Measurements from ENCODE around the gene SRP19.

DNA sequence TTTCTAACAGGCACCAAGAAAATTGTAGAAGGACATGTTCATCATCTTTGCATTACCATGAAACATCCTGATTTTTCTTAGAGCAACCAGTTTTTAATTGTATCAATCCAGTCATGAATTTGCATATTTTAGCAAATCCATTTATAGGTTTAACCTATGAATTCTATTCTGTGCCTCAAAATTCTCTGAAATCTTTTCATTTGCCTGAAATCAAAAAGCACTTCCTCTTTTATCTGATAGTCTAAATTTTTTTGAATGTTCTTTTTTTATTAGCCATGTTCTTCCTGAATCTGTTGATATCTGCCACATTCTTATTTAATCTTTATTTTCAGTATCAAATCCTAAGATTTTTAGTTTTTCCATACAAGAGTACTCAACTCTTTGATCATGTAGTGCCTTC is 36.9 kb upstream of the SRP19 start:
- TF ChIP-seq, protein P1, sequence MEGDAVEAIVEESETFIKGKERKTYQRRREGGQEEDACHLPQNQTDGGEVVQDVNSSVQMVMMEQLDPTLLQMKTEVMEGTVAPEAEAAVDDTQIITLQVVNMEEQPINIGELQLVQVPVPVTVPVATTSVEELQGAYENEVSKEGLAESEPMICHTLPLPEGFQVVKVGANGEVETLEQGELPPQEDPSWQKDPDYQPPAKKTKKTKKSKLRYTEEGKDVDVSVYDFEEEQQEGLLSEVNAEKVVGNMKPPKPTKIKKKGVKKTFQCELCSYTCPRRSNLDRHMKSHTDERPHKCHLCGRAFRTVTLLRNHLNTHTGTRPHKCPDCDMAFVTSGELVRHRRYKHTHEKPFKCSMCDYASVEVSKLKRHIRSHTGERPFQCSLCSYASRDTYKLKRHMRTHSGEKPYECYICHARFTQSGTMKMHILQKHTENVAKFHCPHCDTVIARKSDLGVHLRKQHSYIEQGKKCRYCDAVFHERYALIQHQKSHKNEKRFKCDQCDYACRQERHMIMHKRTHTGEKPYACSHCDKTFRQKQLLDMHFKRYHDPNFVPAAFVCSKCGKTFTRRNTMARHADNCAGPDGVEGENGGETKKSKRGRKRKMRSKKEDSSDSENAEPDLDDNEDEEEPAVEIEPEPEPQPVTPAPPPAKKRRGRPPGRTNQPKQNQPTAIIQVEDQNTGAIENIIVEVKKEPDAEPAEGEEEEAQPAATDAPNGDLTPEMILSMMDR (IDR thresholded peaks at IDR 0.05): no peak
- TF ChIP-seq NFYB (CRISPR knock-in tag; conservative IDR thresholded peaks at IDR 0.05; ENCODE audit: low read depth) (no peak), ZNF263 (CRISPR knock-in tag; IDR thresholded peaks at IDR 0.05; ENCODE audit: low read depth) (no peak), OVOL2 (CRISPR knock-in tag; IDR thresholded peaks at IDR 0.05; ENCODE audit: borderline replicate concordance) (no peak), ELF4 (CRISPR knock-in tag; IDR thresholded peaks at IDR 0.05; ENCODE audit: low read depth) (no peak), GRHL2 (CRISPR knock-in tag; IDR thresholded peaks at IDR 0.05; ENCODE audit: insufficient replicate concordance, severe bottlenecking) (no peak)
- TF ChIP-seq, protein P2, sequence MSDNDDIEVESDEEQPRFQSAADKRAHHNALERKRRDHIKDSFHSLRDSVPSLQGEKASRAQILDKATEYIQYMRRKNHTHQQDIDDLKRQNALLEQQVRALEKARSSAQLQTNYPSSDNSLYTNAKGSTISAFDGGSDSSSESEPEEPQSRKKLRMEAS (CRISPR knock-in tag; IDR thresholded peaks at IDR 0.05): no peak
- TF ChIP-seq, protein P3, sequence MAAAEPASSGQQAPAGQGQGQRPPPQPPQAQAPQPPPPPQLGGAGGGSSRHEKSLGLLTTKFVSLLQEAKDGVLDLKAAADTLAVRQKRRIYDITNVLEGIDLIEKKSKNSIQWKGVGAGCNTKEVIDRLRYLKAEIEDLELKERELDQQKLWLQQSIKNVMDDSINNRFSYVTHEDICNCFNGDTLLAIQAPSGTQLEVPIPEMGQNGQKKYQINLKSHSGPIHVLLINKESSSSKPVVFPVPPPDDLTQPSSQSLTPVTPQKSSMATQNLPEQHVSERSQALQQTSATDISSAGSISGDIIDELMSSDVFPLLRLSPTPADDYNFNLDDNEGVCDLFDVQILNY (CRISPR knock-in tag; IDR thresholded peaks at IDR 0.05): no peak
- TF ChIP-seq, protein P4, sequence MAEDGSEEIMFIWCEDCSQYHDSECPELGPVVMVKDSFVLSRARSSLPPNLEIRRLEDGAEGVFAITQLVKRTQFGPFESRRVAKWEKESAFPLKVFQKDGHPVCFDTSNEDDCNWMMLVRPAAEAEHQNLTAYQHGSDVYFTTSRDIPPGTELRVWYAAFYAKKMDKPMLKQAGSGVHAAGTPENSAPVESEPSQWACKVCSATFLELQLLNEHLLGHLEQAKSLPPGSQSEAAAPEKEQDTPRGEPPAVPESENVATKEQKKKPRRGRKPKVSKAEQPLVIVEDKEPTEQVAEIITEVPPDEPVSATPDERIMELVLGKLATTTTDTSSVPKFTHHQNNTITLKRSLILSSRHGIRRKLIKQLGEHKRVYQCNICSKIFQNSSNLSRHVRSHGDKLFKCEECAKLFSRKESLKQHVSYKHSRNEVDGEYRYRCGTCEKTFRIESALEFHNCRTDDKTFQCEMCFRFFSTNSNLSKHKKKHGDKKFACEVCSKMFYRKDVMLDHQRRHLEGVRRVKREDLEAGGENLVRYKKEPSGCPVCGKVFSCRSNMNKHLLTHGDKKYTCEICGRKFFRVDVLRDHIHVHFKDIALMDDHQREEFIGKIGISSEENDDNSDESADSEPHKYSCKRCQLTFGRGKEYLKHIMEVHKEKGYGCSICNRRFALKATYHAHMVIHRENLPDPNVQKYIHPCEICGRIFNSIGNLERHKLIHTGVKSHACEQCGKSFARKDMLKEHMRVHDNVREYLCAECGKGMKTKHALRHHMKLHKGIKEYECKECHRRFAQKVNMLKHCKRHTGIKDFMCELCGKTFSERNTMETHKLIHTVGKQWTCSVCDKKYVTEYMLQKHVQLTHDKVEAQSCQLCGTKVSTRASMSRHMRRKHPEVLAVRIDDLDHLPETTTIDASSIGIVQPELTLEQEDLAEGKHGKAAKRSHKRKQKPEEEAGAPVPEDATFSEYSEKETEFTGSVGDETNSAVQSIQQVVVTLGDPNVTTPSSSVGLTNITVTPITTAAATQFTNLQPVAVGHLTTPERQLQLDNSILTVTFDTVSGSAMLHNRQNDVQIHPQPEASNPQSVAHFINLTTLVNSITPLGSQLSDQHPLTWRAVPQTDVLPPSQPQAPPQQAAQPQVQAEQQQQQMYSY (CRISPR knock-in tag; IDR thresholded peaks at IDR 0.05): no peak

All from WTC11 (cell line).